Measurements from ENCODE around the gene MPL.

GRCh38 chr1:43354936-43355335, 17.3 kb downstream of the MPL start:
- TF ChIP-seq CTCF (IDR thresholded peaks at IDR 0.05; ENCODE audit: low read depth, low read length, poor library complexity, severe bottlenecking) (no peak), EZH2phosphoT487 (IDR thresholded peaks at IDR 0.05; ENCODE audit: borderline replicate concordance, low read length) (no peak)

Data from DOHH2 (cell line).